ACC112 (cell line): ENCODE data around the gene CUEDC1.
"Not testable (repeated sequence)": the region's sequence is repeated elsewhere in the genome, so short reads cannot be mapped to it uniquely, and the experiment has no call there.

Experiments used
- H2AFZ ChIP-seq: fragments of 200-600 bp; sonication (generic); one replicate; pipeline ENCODE4 v1.6.0; 2017; ENCODE audit warnings: antibody characterized with exemption, low read length; ENCODE audit not compliant: unreplicated experiment
- H3K27ac ChIP-seq: fragments of 200-600 bp; sonication (generic); 2 replicates; pipeline ENCODE4 v1.5.1; 2014; ENCODE audit warnings: low read depth, mild to moderate bottlenecking, antibody characterized with exemption, low read length, moderate library complexity
- H3K27me3 ChIP-seq: fragments of 200-600 bp; sonication (generic); 2 replicates; pipeline ENCODE4 v1.6.1; 2014; ENCODE audit warnings: mild to moderate bottlenecking, antibody characterized with exemption, low read length, moderate library complexity, mixed read lengths; ENCODE audit not compliant: insufficient read depth
- H3K36me3 ChIP-seq: fragments of 200-600 bp; sonication (generic); 2 replicates; pipeline ENCODE4 v1.6.1; 2016; ENCODE audit warnings: mild to moderate bottlenecking, antibody characterized with exemption, low read length, moderate library complexity, mixed read lengths; ENCODE audit not compliant: insufficient read depth
- H3K4me1 ChIP-seq: fragments of 200-600 bp; sonication (generic); one replicate; pipeline ENCODE4 v1.6.1; 2016; ENCODE audit warnings: low read length, mixed read lengths; ENCODE audit not compliant: insufficient read depth, unreplicated experiment, control insufficient read depth
- H3K4me3 ChIP-seq: fragments of 200-600 bp; sonication (generic); 2 replicates; pipeline ENCODE4 v1.5.1; 2014; ENCODE audit warnings: mild to moderate bottlenecking, low read depth, low read length
- H3K79me2 ChIP-seq: fragments of 200-600 bp; sonication (generic); one replicate; pipeline ENCODE4 v1.6.0; 2016; ENCODE audit warnings: low read length; ENCODE audit not compliant: control insufficient read depth, unreplicated experiment, insufficient read depth

CUEDC1 gene

DNA sequence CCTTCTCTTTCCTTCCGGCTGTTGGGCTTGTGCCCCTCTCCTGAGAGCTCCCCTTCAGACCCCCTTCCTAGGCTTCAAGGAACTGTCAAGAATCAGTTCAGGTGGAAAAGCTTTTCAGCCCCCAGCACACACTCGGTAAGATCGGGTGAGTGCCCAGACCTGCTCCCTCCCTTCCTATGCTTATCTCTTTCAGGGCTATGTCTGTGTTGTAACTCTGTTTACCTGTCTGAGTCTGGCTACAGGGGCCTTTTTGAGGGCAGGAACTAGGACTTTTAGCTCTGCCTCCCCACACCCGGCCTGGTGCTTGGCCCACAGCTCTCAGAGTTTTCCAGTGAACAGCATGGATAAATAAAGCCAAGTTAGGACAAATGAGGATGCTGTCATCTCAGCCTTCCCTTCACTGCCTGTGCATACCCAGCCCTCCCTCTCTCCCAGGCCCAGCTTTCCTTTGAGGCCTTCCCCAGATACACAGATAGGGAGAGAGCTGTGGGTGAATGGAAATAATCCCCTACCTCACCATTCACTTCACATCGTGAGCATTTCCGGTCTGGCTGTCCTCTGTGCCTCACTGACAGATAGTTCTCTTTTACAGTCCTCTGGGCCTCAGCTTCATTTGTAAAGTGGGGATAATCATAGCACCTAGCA, 99.7 kb downstream of the CUEDC1 start:
- Histone ChIP-seq H2AFZ (no peak overlapping the region), H3K4me3 (no peak overlapping the region)

DNA sequence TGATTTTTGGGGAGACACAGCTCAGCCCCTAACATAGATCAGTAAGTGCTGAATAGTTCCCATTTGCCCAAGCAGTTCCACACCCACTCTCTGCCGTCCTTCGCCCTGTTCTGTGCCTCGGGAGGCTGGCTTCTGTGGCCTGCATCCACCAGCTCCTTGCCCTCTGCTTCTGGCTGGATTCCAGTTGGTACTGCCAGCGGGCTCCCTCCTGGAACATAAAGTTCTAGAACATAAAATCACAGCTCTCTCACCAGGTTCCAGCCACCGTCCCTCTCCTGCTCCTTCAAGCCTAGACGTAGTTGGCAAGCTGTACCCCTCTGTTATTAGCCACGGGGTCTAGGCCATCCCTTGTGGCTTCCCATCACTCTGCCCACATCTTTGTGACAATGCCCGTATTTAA, 101.5 kb downstream of the CUEDC1 start:
- H3K36me3 ChIP-seq: no peaks in the 10 kb centered on the region
- no peak overlapping the region for H2AFZ ChIP-seq
- no peaks in the 10 kb centered on the region for H3K27me3 ChIP-seq
- H3K4me1 ChIP-seq: peaks cover 11% of the 10 kb centered on the region
- H3K79me2 ChIP-seq: peaks cover 12% of the 10 kb centered on the region
- H3K27ac ChIP-seq: no peak overlapping the region
- H3K4me3 ChIP-seq: no peak overlapping the region

More for the DNA sequence above, 99.7 kb downstream of the CUEDC1 start:
- H3K27me3 ChIP-seq: no peaks in the 10 kb centered on the region
- H3K36me3 ChIP-seq: no peaks in the 10 kb centered on the region
- H3K4me1 ChIP-seq: peaks cover 8% of the 10 kb centered on the region
- no peak overlapping the region for H3K27ac ChIP-seq
- no peaks in the 10 kb centered on the region for H3K79me2 ChIP-seq

DNA sequence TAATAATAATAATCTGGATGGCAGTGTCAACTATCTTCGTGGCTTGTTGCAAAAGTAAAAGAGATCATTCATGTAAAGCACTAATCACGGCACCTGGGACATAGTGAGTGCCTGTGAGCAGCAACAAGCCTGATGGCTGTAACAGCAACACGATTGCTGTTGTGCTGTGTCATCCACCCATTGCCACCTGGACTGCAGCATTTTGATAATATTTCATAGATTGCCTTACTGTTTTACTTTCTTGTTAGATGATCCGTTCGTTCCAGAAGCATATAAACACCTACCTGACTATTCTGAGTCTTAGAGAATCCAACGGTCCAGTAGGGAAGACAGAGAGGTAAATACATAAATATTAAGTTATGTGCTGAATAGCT, 102.3 kb downstream of the CUEDC1 start:
- no peaks in the 10 kb centered on the region for H3K27me3 ChIP-seq
- H3K36me3 ChIP-seq: no peaks in the 10 kb centered on the region
- H2AFZ ChIP-seq: no peak overlapping the region
- peaks cover 10% of the 10 kb centered on the region for H3K4me1 ChIP-seq
- peaks cover 14% of the 10 kb centered on the region for H3K79me2 ChIP-seq
- no peak overlapping the region for H3K4me3 ChIP-seq
- no peak overlapping the region for H3K27ac ChIP-seq

DNA sequence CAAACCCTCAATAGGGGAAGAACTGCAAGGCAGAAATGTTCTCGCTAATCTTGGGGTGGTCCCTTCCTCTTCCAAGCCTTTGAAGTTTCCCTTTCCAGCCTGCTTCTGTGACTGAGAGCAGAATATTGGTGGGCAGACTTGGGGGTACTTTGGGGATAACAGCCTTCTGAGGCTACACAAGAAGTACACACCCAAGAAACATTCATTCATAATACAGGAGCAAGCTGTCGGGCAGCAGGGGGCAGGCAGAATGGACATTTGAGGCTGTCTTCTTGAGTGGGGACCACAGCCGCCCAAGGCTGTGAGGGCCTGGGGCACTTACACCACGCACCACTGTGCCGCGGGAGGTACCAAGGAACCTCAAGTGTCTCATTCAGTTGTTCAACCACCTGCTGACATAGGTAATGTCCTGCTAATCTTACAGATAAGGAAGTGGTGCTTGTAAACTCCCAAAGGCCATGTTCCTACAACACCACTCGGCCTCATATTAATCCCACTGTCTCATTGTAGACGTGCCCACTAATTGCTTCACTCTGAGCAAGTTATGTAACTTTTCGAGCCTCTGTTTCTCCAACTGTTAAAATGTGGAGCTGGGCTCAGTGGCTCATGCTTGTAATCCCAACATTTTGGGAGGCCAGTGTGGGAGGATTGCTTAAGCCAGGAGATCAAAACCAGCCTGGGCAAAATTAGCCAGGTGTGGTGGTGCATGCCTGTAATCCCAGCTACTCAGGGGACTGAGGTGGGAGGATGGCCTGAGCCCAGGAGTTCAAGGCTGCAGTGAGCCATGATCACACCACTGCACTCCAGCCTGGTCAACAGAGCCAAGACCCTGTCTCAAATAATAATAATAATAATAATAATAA, 102.9 kb downstream of the CUEDC1 start:
- H3K4me3 ChIP-seq: no peak overlapping the region
- H3K27ac ChIP-seq: no peak overlapping the region
- peaks cover 14% of the 10 kb centered on the region for H3K79me2 ChIP-seq
- H2AFZ ChIP-seq: no peak overlapping the region
- H3K27me3 ChIP-seq: no peaks in the 10 kb centered on the region
- no peaks in the 10 kb centered on the region for H3K36me3 ChIP-seq
- H3K4me1 ChIP-seq: peaks cover 9% of the 10 kb centered on the region

DNA sequence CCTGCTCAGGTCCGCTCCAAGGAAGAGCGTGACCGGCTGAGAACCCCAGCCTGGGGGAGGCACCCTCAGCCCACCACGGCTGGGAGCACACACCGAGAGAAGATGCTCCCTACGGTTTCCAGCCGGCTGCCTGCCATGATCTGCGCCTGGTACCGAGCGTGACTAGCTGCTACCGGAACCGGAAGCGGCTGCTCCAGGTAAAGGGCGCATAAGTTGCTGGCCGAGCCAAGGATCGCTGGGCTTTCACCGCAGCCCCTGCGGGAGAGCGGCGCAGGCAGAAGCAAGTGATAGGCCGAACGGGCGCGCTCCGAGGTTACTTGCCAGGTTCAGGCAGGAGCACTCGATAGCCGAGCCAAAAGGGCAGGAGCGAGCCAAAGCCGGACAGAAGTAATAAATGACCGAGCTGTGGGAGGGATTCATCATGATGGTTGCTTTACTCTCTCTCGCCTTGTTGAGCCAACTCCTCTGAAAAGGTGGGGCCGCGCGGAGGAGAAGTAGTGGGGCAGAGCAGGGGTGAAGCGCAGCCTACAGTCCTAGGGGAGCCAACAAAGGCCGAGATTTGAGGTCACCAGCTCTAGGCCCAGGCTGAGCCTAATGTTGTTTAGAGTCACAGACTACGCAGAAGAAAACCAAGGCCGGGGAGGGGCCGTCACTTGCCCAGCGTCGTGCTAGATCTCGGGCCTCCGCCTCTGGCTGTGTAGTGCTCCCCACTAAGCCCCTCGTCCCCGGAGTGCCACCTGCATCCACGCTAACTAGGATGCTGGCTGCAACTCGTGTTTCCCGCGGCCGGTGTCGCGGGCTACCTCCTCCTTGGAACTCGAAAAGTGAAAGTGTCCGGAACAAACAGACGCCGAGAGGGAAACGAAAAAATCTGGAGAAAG, 105.1 kb downstream of the CUEDC1 start, which contains the start of gene MRPS23:
MRPS23 (minus strand) TSS at position 171 of the 881 bp plus-strand sequence; CDS start at position 137, 34 bp downstream.
- H3K4me3 ChIP-seq: peak within 1 kb of the TSS; percentile 97
- H3K27ac ChIP-seq: peak within 1 kb of the TSS; percentile 70
- peaks cover 9% of the 10 kb centered on the region for H3K4me1 ChIP-seq
- H3K36me3 ChIP-seq: peaks cover 7% of the 10 kb centered on the region; the same call in 1 of the 2 replicates
- peaks cover 20% of the 10 kb centered on the region for H3K79me2 ChIP-seq
- no peaks in the 10 kb centered on the region for H3K27me3 ChIP-seq
- H2AFZ ChIP-seq: peak within 1 kb of the TSS; percentile 95

DNA sequence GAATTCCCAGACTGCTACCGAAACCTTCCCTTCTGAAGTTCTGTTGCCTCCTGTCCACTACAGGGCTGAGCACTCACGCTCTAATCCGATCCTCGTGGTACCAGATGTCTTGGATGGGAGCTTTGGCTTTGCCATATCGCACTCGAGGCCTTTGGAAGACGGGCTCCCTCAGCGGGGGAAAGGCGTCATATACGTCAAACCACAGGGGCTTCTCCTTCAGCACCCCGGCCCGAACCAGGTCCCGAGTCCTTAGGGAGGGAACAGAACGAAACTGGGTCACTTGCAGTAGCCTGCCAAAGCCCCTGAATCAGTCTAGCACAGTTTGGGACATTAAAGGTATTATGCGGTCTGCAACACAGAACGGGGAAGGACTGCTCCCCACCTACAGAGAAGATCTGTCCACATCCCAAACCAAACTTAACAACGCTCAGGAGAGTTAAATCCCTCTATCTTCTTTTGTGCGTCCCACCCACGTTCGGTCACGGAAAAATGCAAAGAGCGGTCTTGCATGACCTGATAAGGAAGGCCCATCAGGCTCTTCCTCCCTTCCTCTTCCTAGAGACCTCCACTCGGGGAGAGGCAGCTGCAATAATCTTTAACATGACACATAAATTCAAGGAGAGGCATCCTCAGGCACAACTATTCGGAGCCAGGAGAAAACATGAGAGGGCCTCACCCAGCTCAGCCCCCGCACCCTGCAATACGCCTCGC, 105.9 kb downstream of the CUEDC1 start:
- Histone ChIP-seq H3K4me3 (peak overlapping the region; percentile 97), H3K27me3 (no peaks in the 10 kb centered on the region), H3K79me2 (peaks cover 21% of the 10 kb centered on the region), H3K36me3 (peaks cover 10% of the 10 kb centered on the region; the same call in 1 of the 2 replicates), H2AFZ (peak overlapping the region; percentile 55), H3K27ac (peak overlapping the region; percentile 39; the same call in 1 of the 2 replicates), H3K4me1 (peaks cover 9% of the 10 kb centered on the region)

DNA sequence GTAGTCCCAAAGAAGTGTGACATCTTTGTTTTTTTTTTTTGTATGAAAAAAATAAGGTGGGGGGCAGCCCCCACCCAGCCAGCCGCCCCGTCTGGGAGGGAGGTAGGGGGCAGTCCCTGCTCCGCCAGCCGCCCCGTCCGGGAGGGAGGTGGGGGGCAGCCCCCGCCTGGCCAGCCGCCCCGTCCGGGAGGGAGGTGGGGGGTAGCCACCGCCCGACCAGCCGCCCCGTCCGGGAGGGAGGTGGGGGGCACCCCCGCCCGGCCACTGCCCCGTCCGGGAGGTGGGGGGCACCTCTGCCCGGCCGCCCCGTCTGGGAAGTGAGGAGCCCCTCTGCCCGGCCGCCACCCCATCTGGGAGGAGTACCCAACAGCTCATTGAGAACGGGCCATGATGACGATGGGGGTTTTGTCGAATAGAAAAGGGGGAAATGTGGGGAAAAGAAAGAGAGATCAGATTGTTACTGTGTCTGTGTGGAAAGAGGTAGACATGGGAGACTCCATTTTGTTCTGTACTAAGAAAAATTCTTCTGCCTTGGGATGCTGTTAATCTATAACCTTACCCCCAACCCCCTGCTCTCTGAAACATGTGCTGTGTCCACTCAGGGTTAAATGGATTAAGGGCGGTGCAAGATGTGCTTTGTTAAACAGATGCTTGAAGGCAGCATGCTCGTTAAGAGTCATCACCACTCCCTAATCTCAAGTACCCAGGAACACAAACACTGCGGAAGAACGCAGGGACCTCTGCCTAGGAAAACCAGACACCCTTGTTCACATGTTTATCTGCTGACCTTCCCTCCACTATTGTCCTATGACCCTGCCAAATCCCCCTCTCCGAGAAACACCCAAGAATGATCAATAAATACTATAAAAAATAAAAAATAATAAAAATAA, 108.9 kb downstream of the CUEDC1 start:
- not testable (repeated sequence) for H3K4me3 ChIP-seq, H3K27me3 ChIP-seq, H3K4me1 ChIP-seq, H2AFZ ChIP-seq, H3K36me3 ChIP-seq, H3K27ac ChIP-seq
- peaks cover 24% of the 10 kb centered on the region for H3K79me2 ChIP-seq

DNA sequence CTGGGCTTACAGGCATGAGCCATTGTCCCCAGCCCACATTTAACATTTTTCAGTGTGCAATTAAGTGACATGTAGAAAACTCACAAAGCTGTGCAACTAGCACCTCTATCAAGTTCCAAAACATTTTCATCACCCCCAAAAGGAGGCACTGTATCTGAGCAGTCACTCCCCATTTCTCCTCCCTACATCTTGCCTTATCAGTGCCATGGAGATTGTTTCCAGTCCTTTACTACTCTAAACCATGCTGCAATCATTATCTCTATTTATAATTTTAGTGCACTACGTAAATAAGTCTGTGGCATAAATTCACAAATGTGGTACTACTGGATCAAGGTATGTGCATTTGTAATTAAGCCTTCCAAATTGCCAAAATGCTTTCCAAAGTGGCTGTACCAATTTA, 112.9 kb downstream of the CUEDC1 start:
- Histone ChIP-seq H2AFZ (no peak overlapping the region), H3K79me2 (peaks cover 10% of the 10 kb centered on the region), H3K4me1 (no peaks in the 10 kb centered on the region), H3K36me3 (peaks cover 24% of the 10 kb centered on the region), H3K4me3 (no peak overlapping the region), H3K27ac (no peak overlapping the region), H3K27me3 (no peaks in the 10 kb centered on the region)

DNA sequence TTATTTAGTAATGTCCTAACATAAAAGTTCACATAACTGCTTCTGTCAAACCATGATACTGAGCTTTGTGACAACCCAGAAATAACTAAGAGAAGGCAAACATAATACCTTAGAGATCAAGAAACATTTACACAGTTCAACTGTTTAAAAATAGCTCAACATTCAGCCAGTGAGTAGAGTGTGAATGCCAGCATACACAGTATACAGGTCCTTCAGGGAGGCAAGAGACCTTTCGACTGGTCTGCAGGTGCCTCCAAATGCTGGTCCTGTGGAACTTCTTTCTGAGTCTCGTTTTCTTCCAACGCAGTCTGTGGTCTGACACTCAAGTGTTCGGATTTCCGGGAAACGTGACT, 115.7 kb downstream of the CUEDC1 start:
- Histone ChIP-seq H3K79me2 (peaks cover 3% of the 10 kb centered on the region), H3K4me1 (peaks cover 3% of the 10 kb centered on the region), H3K27me3 (no peaks in the 10 kb centered on the region), H3K27ac (no peak overlapping the region), H3K4me3 (no peak overlapping the region), H2AFZ (no peak overlapping the region), H3K36me3 (peaks cover 15% of the 10 kb centered on the region)
